ENCODE results near the gene PPID. TPM values are rescaled to one million over a fixed set of nuclear protein-coding genes. Genes with fewer than 3 reads are reported as not detected.

The PPID gene
- total and polyA plus RNA-seq, 2 of the 13 experiments (the other 11 are each of a cell fraction or from before 2014, with no cell fraction given) = 15.4 to 63.4 TPM

DNA sequence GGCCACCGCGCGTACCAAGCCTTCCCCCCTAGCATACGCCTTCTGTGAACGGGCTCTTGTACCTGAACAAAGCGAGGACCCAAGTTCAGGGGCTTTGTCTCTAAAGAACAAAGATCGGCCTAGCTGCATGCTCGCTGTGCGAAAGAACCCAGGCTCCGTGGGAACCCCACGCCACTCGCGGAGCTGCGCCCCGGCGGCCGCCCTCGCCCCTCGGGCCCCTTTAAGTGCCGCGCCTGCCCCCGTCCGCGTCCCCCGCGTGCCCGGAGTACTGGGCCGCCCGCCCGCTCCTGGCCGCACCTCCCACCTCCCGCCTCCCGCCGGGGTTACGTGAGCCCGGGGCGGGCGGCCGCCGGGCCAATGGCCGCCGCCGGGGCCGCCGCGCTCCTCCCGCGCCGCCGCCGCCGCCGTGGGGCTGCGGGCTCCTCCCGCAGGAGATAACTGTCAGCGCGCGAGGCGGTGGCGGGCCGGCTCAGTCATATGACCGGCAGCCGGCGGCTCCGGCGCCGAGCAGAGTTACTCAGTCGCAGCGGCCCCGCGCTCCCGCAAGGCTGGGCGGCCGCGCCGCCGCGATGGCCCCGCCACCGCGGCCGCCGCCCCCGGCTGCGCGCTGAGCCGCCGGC is 45.5 kb upstream of the PPID start, which contains the start of gene FNIP2 (continued):
- no peak for TF ChIP-seq SOX5 (CRISPR knock-in tag; IDR thresholded peaks at IDR 0.05; ENCODE audit: borderline replicate concordance)
- peak; percentile 63; the same call in 1 of the 2 replicates for TF ChIP-seq ARHGAP35 (CRISPR knock-in tag; IDR thresholded peaks at IDR 0.05; ENCODE audit: borderline replicate concordance)
- no peak for TF ChIP-seq ZNF556 (CRISPR knock-in tag; IDR thresholded peaks at IDR 0.05; ENCODE audit: borderline replicate concordance)
- TF ChIP-seq MED1 (CRISPR knock-in tag; IDR thresholded peaks at IDR 0.05) = peak; percentile 39; the same call in 1 of the 2 replicates
- TF ChIP-seq ZNF589 (CRISPR knock-in tag; conservative IDR thresholded peaks at IDR 0.05) = 0 out of 2 replicates have a peak, but pooled peaks have one; percentile 32
- TF ChIP-seq ZNF850 (CRISPR knock-in tag; conservative IDR thresholded peaks at IDR 0.05) = no peak
- TF ChIP-seq NFIB (CRISPR knock-in tag; IDR thresholded peaks at IDR 0.05; ENCODE audit: borderline replicate concordance) = no peak
- TF ChIP-seq GATAD1 (CRISPR knock-in tag; IDR thresholded peaks at IDR 0.05) = peak; percentile 33; the same call in 1 of the 2 replicates
- TF ChIP-seq ZBTB7B (CRISPR knock-in tag; IDR thresholded peaks at IDR 0.05) = peak; percentile 90
- peak; percentile 85 for TF ChIP-seq SALL1 (CRISPR knock-in tag; IDR thresholded peaks at IDR 0.05)
- TF ChIP-seq, protein P1, sequence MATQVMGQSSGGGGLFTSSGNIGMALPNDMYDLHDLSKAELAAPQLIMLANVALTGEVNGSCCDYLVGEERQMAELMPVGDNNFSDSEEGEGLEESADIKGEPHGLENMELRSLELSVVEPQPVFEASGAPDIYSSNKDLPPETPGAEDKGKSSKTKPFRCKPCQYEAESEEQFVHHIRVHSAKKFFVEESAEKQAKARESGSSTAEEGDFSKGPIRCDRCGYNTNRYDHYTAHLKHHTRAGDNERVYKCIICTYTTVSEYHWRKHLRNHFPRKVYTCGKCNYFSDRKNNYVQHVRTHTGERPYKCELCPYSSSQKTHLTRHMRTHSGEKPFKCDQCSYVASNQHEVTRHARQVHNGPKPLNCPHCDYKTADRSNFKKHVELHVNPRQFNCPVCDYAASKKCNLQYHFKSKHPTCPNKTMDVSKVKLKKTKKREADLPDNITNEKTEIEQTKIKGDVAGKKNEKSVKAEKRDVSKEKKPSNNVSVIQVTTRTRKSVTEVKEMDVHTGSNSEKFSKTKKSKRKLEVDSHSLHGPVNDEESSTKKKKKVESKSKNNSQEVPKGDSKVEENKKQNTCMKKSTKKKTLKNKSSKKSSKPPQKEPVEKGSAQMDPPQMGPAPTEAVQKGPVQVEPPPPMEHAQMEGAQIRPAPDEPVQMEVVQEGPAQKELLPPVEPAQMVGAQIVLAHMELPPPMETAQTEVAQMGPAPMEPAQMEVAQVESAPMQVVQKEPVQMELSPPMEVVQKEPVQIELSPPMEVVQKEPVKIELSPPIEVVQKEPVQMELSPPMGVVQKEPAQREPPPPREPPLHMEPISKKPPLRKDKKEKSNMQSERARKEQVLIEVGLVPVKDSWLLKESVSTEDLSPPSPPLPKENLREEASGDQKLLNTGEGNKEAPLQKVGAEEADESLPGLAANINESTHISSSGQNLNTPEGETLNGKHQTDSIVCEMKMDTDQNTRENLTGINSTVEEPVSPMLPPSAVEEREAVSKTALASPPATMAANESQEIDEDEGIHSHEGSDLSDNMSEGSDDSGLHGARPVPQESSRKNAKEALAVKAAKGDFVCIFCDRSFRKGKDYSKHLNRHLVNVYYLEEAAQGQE (IDR thresholded peaks at IDR 0.05; ENCODE audit: borderline replicate concordance in 1 of 2, low read depth in 1 of 2, low read length in 2 of 2) = 0 out of 4 replicates have a peak, but pooled peaks of 1 of the 2 experiments have one; percentile 28
- TF ChIP-seq ZNF138 (CRISPR knock-in tag; IDR thresholded peaks at IDR 0.05; ENCODE audit: low read depth) = 0 out of 2 replicates have a peak, but pooled peaks have one; percentile 45
- TF ChIP-seq CC2D1A (CRISPR knock-in tag; IDR thresholded peaks at IDR 0.05) = no peak
- TF ChIP-seq, protein P2, sequence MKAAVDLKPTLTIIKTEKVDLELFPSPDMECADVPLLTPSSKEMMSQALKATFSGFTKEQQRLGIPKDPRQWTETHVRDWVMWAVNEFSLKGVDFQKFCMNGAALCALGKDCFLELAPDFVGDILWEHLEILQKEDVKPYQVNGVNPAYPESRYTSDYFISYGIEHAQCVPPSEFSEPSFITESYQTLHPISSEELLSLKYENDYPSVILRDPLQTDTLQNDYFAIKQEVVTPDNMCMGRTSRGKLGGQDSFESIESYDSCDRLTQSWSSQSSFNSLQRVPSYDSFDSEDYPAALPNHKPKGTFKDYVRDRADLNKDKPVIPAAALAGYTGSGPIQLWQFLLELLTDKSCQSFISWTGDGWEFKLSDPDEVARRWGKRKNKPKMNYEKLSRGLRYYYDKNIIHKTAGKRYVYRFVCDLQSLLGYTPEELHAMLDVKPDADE (CRISPR knock-in tag; IDR thresholded peaks at IDR 0.05) = no peak
- TF ChIP-seq HIVEP1 (CRISPR knock-in tag; IDR thresholded peaks at IDR 0.05) = no peak
- no peak for TF ChIP-seq SSRP1 (CRISPR knock-in tag; IDR thresholded peaks at IDR 0.05)
- 0 out of 2 replicates have a peak, but pooled peaks have one; percentile 16 for TF ChIP-seq PHF21A (CRISPR knock-in tag; IDR thresholded peaks at IDR 0.05)
- TF ChIP-seq RCOR2 (CRISPR knock-in tag; IDR thresholded peaks at IDR 0.05) = no peak
- TF ChIP-seq, protein P3, sequence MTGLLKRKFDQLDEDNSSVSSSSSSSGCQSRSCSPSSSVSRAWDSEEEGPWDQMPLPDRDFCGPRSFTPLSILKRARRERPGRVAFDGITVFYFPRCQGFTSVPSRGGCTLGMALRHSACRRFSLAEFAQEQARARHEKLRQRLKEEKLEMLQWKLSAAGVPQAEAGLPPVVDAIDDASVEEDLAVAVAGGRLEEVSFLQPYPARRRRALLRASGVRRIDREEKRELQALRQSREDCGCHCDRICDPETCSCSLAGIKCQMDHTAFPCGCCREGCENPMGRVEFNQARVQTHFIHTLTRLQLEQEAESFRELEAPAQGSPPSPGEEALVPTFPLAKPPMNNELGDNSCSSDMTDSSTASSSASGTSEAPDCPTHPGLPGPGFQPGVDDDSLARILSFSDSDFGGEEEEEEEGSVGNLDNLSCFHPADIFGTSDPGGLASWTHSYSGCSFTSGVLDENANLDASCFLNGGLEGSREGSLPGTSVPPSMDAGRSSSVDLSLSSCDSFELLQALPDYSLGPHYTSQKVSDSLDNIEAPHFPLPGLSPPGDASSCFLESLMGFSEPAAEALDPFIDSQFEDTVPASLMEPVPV (CRISPR knock-in tag; IDR thresholded peaks at IDR 0.05) = no peak; the same call in 1 of the 2 replicates
- TF ChIP-seq, protein P4, sequence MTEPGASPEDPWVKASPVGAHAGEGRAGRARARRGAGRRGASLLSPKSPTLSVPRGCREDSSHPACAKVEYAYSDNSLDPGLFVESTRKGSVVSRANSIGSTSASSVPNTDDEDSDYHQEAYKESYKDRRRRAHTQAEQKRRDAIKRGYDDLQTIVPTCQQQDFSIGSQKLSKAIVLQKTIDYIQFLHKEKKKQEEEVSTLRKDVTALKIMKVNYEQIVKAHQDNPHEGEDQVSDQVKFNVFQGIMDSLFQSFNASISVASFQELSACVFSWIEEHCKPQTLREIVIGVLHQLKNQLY (CRISPR knock-in tag; IDR thresholded peaks at IDR 0.05) = 0 out of 2 replicates have a peak, but pooled peaks have one; percentile 46
- no peak for TF ChIP-seq RORA (CRISPR knock-in tag; IDR thresholded peaks at IDR 0.05)
- TF ChIP-seq, protein P5, sequence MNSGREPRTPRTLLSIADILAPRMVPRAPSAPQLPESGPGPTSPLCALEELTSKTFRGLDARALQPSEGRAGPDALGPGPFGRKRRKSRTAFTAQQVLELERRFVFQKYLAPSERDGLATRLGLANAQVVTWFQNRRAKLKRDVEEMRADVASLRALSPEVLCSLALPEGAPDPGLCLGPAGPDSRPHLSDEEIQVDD (CRISPR knock-in tag; IDR thresholded peaks at IDR 0.05; ENCODE audit: borderline replicate concordance) = peak; percentile 62; the same call in 1 of the 2 replicates

Measured in HepG2 (cell line).